Measurements from ENCODE around the gene MAMDC2.

- no peak for TF ChIP-seq EZH2phosphoT487 (IDR thresholded peaks at IDR 0.05; ENCODE audit: borderline replicate concordance)
- TF ChIP-seq POLR2AphosphoS5 (IDR thresholded peaks at IDR 0.05; ENCODE audit: low read depth, low read length) = no peak
- no peak for TF ChIP-seq CTCF (IDR thresholded peaks at IDR 0.05 in 2 of 3, conservative IDR thresholded peaks at IDR 0.05 in 1 of 3; ENCODE audit: borderline replicate concordance in 1 of 3, insufficient read depth in 1 of 3, low read depth in 2 of 3, low read length in 2 of 3)
- TF ChIP-seq TCF7L2 (IDR thresholded peaks at IDR 0.05; ENCODE audit: borderline replicate concordance, extremely low read depth, insufficient read depth, insufficient read length) = no peak
Measured at GRCh38 chr9:70255486-70255885, 211.8 kb downstream of the MAMDC2 start.

Measured in HCT116 (cell line).